Ovary (tissue), 3 donors: Measurements from ENCODE around the gene GCN1.

Experiments
- CTCF ChIP-seq, 3 donors: fragments of 450-650 bp in 2 of 3; fragments of 200-600 bp in 1 of 3; IDR thresholded peaks; one replicate each; pipeline versions ENCODE4 v1.5.1 to v1.8.0; 2016 to 2022; ENCODE audit warnings: antibody characterized with exemption in 3 of 3, mild to moderate bottlenecking in 1 of 3
- POLR2A ChIP-seq: fragments of 450-650 bp; IDR thresholded peaks from one replicate; pipeline ENCODE4 v1.6.1; 2017; ENCODE audit warnings: antibody characterized with exemption, mild to moderate bottlenecking, moderate library complexity
- donor health status: DM: no; HTN: no; CAD: no.

DNA sequence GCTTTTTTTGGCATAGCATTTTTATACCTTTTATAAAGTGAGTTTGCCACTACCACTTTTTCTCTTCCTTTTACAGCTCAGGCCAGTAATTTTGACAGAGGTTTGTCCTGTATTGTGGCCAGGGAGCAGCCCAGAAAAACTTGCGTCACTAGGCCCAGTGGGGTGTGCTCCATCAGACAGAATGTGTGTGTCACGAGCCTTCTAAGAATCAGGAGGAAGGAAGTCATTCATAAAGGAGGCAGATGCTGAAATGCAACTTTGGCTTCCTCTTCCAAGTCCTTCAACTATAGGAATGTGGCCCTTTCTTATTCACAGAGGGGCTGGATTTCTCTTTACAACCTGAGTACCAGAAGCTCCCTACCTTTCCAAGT, 67.9 kb downstream of the GCN1 start:
- TF ChIP-seq CTCF (IDR thresholded peaks at IDR 0.05) (no peak), POLR2A (no peak)
